ENCODE data around the gene TCF7L1. TPM values are rescaled to one million over a fixed set of nuclear protein-coding genes. Genes with fewer than 3 reads are reported as not detected.

TCF7L1 gene
- total and polyA plus RNA-seq, 2 donors (not counting 3 experiments of a cell fraction or from before 2014, with no cell fraction given) = 9.6 to 17.4 TPM

DNA sequence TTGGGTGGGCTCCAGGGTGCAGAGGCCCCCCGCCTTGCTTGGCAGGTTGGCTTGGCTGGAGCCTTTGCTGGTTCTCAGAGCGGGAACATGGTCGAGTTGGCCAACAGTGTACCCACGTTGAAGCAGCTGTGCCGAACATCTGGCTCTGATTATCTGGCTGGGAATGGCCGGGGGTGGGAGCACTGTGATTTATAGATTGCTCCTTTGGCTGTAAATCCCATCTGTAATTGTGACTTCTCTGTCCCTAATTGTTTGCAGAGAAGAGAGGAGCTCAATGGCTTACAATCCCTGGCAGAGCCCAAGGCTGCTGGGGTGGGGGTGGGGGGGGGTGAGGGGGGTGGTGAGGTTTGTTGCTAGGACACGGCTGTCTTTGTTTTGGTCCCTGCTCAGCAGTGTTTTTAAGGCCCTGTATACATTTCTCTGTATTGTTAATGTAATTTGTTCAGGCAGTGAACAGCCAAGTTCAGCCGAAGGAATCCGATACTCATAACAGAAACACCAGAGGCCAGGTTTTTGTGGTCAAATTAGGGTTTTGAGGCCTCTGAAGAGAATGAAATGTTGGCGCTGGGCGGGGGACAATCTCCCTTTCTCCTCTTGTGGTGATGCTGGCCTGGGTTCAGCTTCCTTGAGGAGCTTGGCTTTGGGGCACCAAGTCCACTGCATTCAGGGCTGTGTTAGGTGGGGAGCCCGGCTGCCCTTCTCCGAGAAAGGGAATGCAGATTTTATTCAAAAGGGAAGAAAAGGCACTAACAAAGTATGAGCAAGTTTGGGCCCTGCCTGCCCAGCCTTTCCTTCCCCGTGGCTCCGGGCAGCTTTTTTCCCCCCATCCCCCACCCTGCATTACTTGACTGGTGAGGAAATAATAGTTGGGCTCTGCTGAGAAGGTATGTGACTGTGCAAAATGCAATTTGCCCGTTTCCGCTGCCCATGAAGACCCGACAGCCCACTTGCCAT is 82.5 kb downstream of the TCF7L1 start:
- FAIRE-seq (no peak), DNase-seq (ENCODE audit: low read depth, low spot score) (no peak)
- no peak overlapping the region for H2AFZ ChIP-seq (ENCODE audit: low read depth, low read length)
- intact Hi-C loops (cut with micrococcal nuclease) (no loop called here), dilution Hi-C loops (cut with MboI; ENCODE audit: extremely low pct_ligation_motif_present, low sequenced_read_pairs) (no loop called here)
- ChIA-PET CTCF (interaction anchor here (0.6 kb wide), 1 partner anchor 51 kb away, joined by 4 read pairs; no protein-coding TSS in a partner anchor), POLR2A (interaction anchor here (1.1 kb wide), 1 partner anchor 45 kb away, joined by 3 read pairs; no protein-coding TSS in a partner anchor)
- H3K9ac ChIP-seq (replicated peaks; ENCODE audit: extremely low read depth, insufficient read depth, low read length) = no peak overlapping the region
- H3K4me1 ChIP-seq (ENCODE audit: control insufficient read depth, extremely low read depth, insufficient read depth, low read length) = no peaks in the 10 kb centered on the region
- no peaks in the 10 kb centered on the region for H3K27me3 ChIP-seq (ENCODE audit: control insufficient read depth in 2 of 2, insufficient read depth in 2 of 2, low read length in 2 of 2)
- H3K9me3 ChIP-seq (replicated peaks; ENCODE audit: control insufficient read depth, insufficient read depth, low read length) = no peaks in the 10 kb centered on the region
- no peak for TF ChIP-seq POLR2A (IDR thresholded peaks at IDR 0.05; ENCODE audit: low read depth, low read length)
- TF ChIP-seq POLR2AphosphoS5 (IDR thresholded peaks at IDR 0.05; ENCODE audit: insufficient read depth, low read depth, low read length) = no peak
- TF ChIP-seq EZH2 (IDR thresholded peaks at IDR 0.05; ENCODE audit: borderline replicate concordance, low read depth, low read length, severe bottlenecking) = no peak
- TF ChIP-seq JUN (IDR thresholded peaks at IDR 0.05; ENCODE audit: borderline replicate concordance, insufficient read depth, insufficient read length, low read depth) = no peak
- no peak for TF ChIP-seq GATA2 (IDR thresholded peaks at IDR 0.05; ENCODE audit: insufficient read depth, insufficient read length, low read depth, low read length)
- TF ChIP-seq, protein P1, sequence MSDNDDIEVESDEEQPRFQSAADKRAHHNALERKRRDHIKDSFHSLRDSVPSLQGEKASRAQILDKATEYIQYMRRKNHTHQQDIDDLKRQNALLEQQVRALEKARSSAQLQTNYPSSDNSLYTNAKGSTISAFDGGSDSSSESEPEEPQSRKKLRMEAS (IDR thresholded peaks at IDR 0.05; ENCODE audit: insufficient read depth, insufficient read length) = no peak
- no peak for TF ChIP-seq MYC (IDR thresholded peaks at IDR 0.05; ENCODE audit: low read depth, low read length)
- TF ChIP-seq FOS (IDR thresholded peaks at IDR 0.05; ENCODE audit: borderline replicate concordance, insufficient read depth, low read length) = no peak
- TF ChIP-seq CTCF (IDR thresholded peaks at IDR 0.05; ENCODE audit: extremely low read depth in 1 of 2, insufficient read depth in 1 of 2, low read depth in 1 of 2, low read length in 2 of 2) = no peak
- no peak overlapping the region for H3K27ac ChIP-seq (ENCODE audit: insufficient read depth, low read depth, low read length)
- no peaks in the 10 kb centered on the region for H3K79me2 ChIP-seq (ENCODE audit: control insufficient read depth, insufficient read depth, low read length)
- no TSS peak for BruUV-seq (replicated peaks)
- H3K4me3 ChIP-seq (replicated peaks in 1 of 3; ENCODE audit: insufficient read depth in 1 of 3, low read depth in 1 of 3, low read length in 3 of 3) = no peak overlapping the region
- no peak overlapping the region for H3K4me2 ChIP-seq (ENCODE audit: insufficient read depth, low read length)
- no peaks in the 10 kb centered on the region for H3K36me3 ChIP-seq (ENCODE audit: control insufficient read depth in 2 of 2, extremely low read depth in 1 of 2, insufficient read depth in 2 of 2, low read length in 2 of 2)
- no peaks in the 10 kb centered on the region for H4K20me1 ChIP-seq (replicated peaks; ENCODE audit: control insufficient read depth, extremely low read depth, insufficient read depth, low read length)
- H3K9me1 ChIP-seq (replicated peaks; ENCODE audit: control insufficient read depth, extremely low read depth, insufficient read depth, low read length) = no peaks in the 10 kb centered on the region

Data from endothelial cell of umbilical vein (primary cell).